Caco-2 (cell line): ENCODE results near the gene AGAP1. TPM values are rescaled to one million over a fixed set of nuclear protein-coding genes. Genes with fewer than 3 reads are reported as not detected.

Experiments used
- BruUV-seq: library from RNA; stranded (reverse); fragments of 400-500 nt; replicated peaks from 2 replicates; lab custom pipeline; 2021; lab: Mats Ljungman, UMichigan
- CTCF ChIA-PET: fragments of 300-600 bp; sonication (Branson Sonifier 250); formaldehyde crosslinking; loops from one replicate; lab custom pipeline; 2022; ENCODE audit warnings: antibody characterized with exemption; lab: Charles Lee
- POLR2A ChIA-PET: fragments of 300-600 bp; sonication (Branson Sonifier 250); formaldehyde crosslinking; loops from one replicate; lab custom pipeline; 2022; ENCODE audit warnings: antibody characterized with exemption; lab: Charles Lee
- DNase-seq, 2 experiments: peaks; one replicate each; pipeline versions ENCODE4 v3.0.0 to v3.0.0-alpha.2; 2020 to 2022
- H3K27me3 ChIP-seq: replicated peaks from 2 replicates; pipeline ENCODE4 v1.6.0; 2011; ENCODE audit warnings: low read length; ENCODE audit not compliant: control insufficient read depth, insufficient read depth
- H3K36me3 ChIP-seq: 2 replicates; pipeline ENCODE4 v1.5.1; 2011; ENCODE audit warnings: low read length; ENCODE audit not compliant: control insufficient read depth, insufficient read depth
- H3K4me1 ChIP-seq: fragments of 250-450 bp; sonication (Bioruptor Pico); 2 replicates; pipeline ENCODE4 v1.5.1; 2020; ENCODE audit warnings: mild to moderate bottlenecking
- H3K4me3 ChIP-seq: 2 replicates; pipeline ENCODE4 v1.5.1; 2011; ENCODE audit warnings: low read depth, mild to moderate bottlenecking, control low read depth, low read length
- H3K9me3 ChIP-seq: fragments of 250-450 bp; sonication (Bioruptor Pico); 2 replicates; pipeline ENCODE4 v1.5.1; 2020; ENCODE audit warnings: mild to moderate bottlenecking, moderate library complexity
- H3K27ac Mint-ChIP-seq: one replicate; pipeline ENCODE4 v1.8.0; 2022; ENCODE audit warnings: mixed read lengths; ENCODE audit not compliant: unreplicated experiment
- H3K27me3 Mint-ChIP-seq: one replicate; pipeline ENCODE4 v1.8.0; 2022; ENCODE audit warnings: mixed read lengths; ENCODE audit not compliant: insufficient read depth, unreplicated experiment
- H3K36me3 Mint-ChIP-seq: one replicate; pipeline ENCODE4 v1.8.0; 2022; ENCODE audit warnings: mild to moderate bottlenecking, mixed read lengths; ENCODE audit not compliant: insufficient read depth, unreplicated experiment
- H3K4me1 Mint-ChIP-seq: one replicate; pipeline ENCODE4 v1.8.0; 2022; ENCODE audit warnings: low read depth, mixed read lengths; ENCODE audit not compliant: unreplicated experiment
- H3K4me3 Mint-ChIP-seq: one replicate; pipeline ENCODE4 v1.8.0; 2022; ENCODE audit warnings: mild to moderate bottlenecking, moderate library complexity, mixed read lengths; ENCODE audit not compliant: unreplicated experiment
- H3K9me3 Mint-ChIP-seq: one replicate; pipeline ENCODE4 v1.8.0; 2022; ENCODE audit warnings: mixed read lengths; ENCODE audit not compliant: unreplicated experiment
- CTCF ChIP-seq, 2 experiments: fragments of 200-600 bp in 1 of 2; IDR thresholded peaks; 1 replicate in 1 of 2; 2 replicates in 1 of 2; pipeline versions ENCODE4 v1.5.1 to v1.8.0; 2011 to 2022; ENCODE audit warnings: antibody characterized with exemption in 1 of 2, control low read depth in 1 of 2, inconsistent platforms in 1 of 2, low read depth in 1 of 2, low read length in 1 of 2, mild to moderate bottlenecking in 1 of 2, moderate library complexity in 1 of 2; ENCODE audit not compliant: insufficient read depth in 1 of 2, severe bottlenecking in 1 of 2, unreplicated experiment in 1 of 2
- intact Hi-C: fragments of 100-400 bp; cut with micrococcal nuclease; formaldehyde crosslinking; loops from one replicate; pipeline ENCODE4 v1.10.0; 2022; ENCODE audit not compliant: unreplicated experiment
- total RNA-seq: library from RNA; stranded (reverse); gene quantifications from 2 replicates; pipeline ENCODE4 v1.2.3, GENCODE V29; 2022

AGAP1 gene
- total RNA-seq, 1 experiment from 2014 or later, result 41.7 TPM

DNA sequence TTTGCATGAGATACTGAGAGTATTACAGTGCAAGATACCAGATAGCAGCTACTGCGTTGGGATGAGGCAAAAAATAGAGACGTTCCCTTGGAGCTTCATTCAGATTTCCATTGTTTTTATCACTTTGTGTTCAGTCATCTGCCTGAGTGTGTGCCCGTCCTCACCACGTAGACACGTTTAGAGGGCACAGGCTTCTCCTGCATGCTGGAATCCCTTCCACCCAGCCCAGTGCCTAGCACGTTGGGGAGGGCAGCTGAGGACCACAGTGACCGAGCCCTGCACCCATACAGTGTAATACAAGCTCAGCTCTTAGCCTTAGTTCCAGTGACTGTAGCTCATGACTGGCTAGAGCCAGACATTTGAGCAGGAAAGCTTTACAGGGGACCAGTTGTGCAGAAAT, 539.6 kb downstream of the AGAP1 start:
- intact Hi-C loops, result no loop called here
- Histone ChIP-seq H3K4me1 (no peaks in the 10 kb centered on the region), H3K36me3 (no peaks in the 10 kb centered on the region), H3K9me3 (no peaks in the 10 kb centered on the region), H3K4me3 (no peak overlapping the region), H3K27me3 (no peaks in the 10 kb centered on the region)
- peaks cover 15% of the 10 kb centered on the region for H3K36me3 Mint-ChIP-seq
- TF ChIP-seq CTCF (IDR thresholded peaks at IDR 0.05; ENCODE audit: insufficient read depth in 1 of 2, low read depth in 1 of 2, low read length in 1 of 2, severe bottlenecking in 1 of 2, unreplicated experiment in 1 of 2), result no peak
- no peak overlapping the region for H3K27ac Mint-ChIP-seq
- H3K4me1 Mint-ChIP-seq, result no peaks in the 10 kb centered on the region
- no TSS peak for BruUV-seq
- peaks cover 26% of the 10 kb centered on the region for H3K9me3 Mint-ChIP-seq
- DNase-seq, result no peak
- no peaks in the 10 kb centered on the region for H3K27me3 Mint-ChIP-seq
- no peak overlapping the region for H3K4me3 Mint-ChIP-seq
- CTCF ChIA-PET, result no interaction called here
- POLR2A ChIA-PET, result no interaction called here

- no peaks in the 10 kb centered on the region for H3K9me3 ChIP-seq
- no TSS peak for BruUV-seq
- CTCF ChIA-PET, result no interaction called here
Measured at GRCh38 chr2:236034974-236035373, 541.1 kb downstream of the AGAP1 start.

GRCh38 chr2:236036045-236036444, 542.2 kb downstream of the AGAP1 start:
- Histone ChIP-seq H3K36me3 (no peaks in the 10 kb centered on the region), H3K9me3 (no peaks in the 10 kb centered on the region), H3K4me3 (no peak overlapping the region), H3K4me1 (no peaks in the 10 kb centered on the region), H3K27me3 (no peaks in the 10 kb centered on the region)
- TF ChIP-seq CTCF (IDR thresholded peaks at IDR 0.05; ENCODE audit: insufficient read depth in 1 of 2, low read depth in 1 of 2, low read length in 1 of 2, severe bottlenecking in 1 of 2, unreplicated experiment in 1 of 2), result no peak
- H3K4me3 Mint-ChIP-seq, result no peak overlapping the region
- intact Hi-C loops, result no loop called here
- no peak overlapping the region for H3K27ac Mint-ChIP-seq
- H3K4me1 Mint-ChIP-seq, result peaks cover 6% of the 10 kb centered on the region
- H3K27me3 Mint-ChIP-seq, result no peaks in the 10 kb centered on the region
- peaks cover 1% of the 10 kb centered on the region for H3K9me3 Mint-ChIP-seq
- H3K36me3 Mint-ChIP-seq, result no peaks in the 10 kb centered on the region
- no TSS peak for BruUV-seq
- no peak for DNase-seq
- CTCF ChIA-PET, result no interaction called here
- POLR2A ChIA-PET, result no interaction called here

More at GRCh38 chr2:236034974-236035373, 541.1 kb downstream of the AGAP1 start:
- Histone ChIP-seq H3K27me3 (no peaks in the 10 kb centered on the region), H3K4me1 (no peaks in the 10 kb centered on the region), H3K36me3 (no peaks in the 10 kb centered on the region), H3K4me3 (no peak overlapping the region)
- POLR2A ChIA-PET, result no interaction called here
- Mint-ChIP-seq H3K4me3 (no peak overlapping the region), H3K4me1 (no peaks in the 10 kb centered on the region), H3K9me3 (peaks cover 11% of the 10 kb centered on the region), H3K27me3 (no peaks in the 10 kb centered on the region), H3K27ac (no peak overlapping the region), H3K36me3 (peaks cover 8% of the 10 kb centered on the region)
- TF ChIP-seq CTCF (IDR thresholded peaks at IDR 0.05; ENCODE audit: insufficient read depth in 1 of 2, low read depth in 1 of 2, low read length in 1 of 2, severe bottlenecking in 1 of 2, unreplicated experiment in 1 of 2), result no peak
- no peak for DNase-seq
- intact Hi-C loops, result no loop called here
